Trophoblast cell (in vitro differentiated cells and primary cell): Measurements from ENCODE around the gene RWDD1.

Source experiments
- DNase-seq, 2 donors: peaks; one replicate each; pipeline ENCODE4 v3.0.0-alpha.2; 2016
- H2AFZ ChIP-seq: 2 replicates; pipeline ENCODE4 v1.6.1; 2013; ENCODE audit warnings: low read length, moderate library complexity, mild to moderate bottlenecking; ENCODE audit not compliant: insufficient read depth, poor library complexity
- H2AK5ac ChIP-seq: 2 replicates; pipeline ENCODE4 v1.6.1; 2013; ENCODE audit warnings: mild to moderate bottlenecking, low read length
- H2BK120ac ChIP-seq: 2 replicates; pipeline ENCODE4 v1.6.1; 2013; ENCODE audit warnings: low read length, mild to moderate bottlenecking, moderate library complexity; ENCODE audit not compliant: insufficient read depth, poor library complexity
- H2BK12ac ChIP-seq: 2 replicates; pipeline ENCODE4 v1.6.1; 2013; ENCODE audit warnings: mild to moderate bottlenecking, low read length, moderate library complexity
- H2BK5ac ChIP-seq: 2 replicates; pipeline ENCODE4 v1.6.1; 2013; ENCODE audit warnings: low read length, low read depth, moderate library complexity, mild to moderate bottlenecking; ENCODE audit not compliant: poor library complexity
- H3K14ac ChIP-seq: 2 replicates; pipeline ENCODE4 v1.6.1; 2013; ENCODE audit warnings: mild to moderate bottlenecking, low read length
- H3K18ac ChIP-seq: 2 replicates; pipeline ENCODE4 v1.6.1; 2013; ENCODE audit warnings: mild to moderate bottlenecking, low read length
- H3K23ac ChIP-seq: 2 replicates; pipeline ENCODE4 v1.6.1; 2013; ENCODE audit warnings: low read length
- H3K27ac ChIP-seq: 2 replicates; pipeline ENCODE4 v1.5.1; 2013; ENCODE audit warnings: low read depth, mild to moderate bottlenecking, inconsistent platforms, low read length, moderate library complexity
- H3K27me3 ChIP-seq: 2 replicates; pipeline ENCODE4 v1.6.1; 2013; ENCODE audit warnings: inconsistent platforms, mild to moderate bottlenecking, low read length, moderate library complexity; ENCODE audit not compliant: insufficient read depth
- H3K36me3 ChIP-seq, 2 experiments: 1 replicate in 1 of 2; 2 replicates in 1 of 2; pipeline ENCODE4 v1.6.1; 2013; ENCODE audit warnings: low read length in 2 of 2, mild to moderate bottlenecking in 2 of 2, moderate library complexity in 1 of 2; ENCODE audit not compliant: insufficient read depth in 2 of 2, control insufficient read depth in 1 of 2
- H3K4ac ChIP-seq: 2 replicates; pipeline ENCODE4 v1.6.1; 2013; ENCODE audit warnings: low read depth, mild to moderate bottlenecking, low read length, moderate library complexity
- H3K4me1 ChIP-seq, 2 experiments: 1 replicate in 1 of 2; 2 replicates in 1 of 2; pipeline ENCODE4 v1.6.1; 2013; ENCODE audit warnings: low read length in 2 of 2, mild to moderate bottlenecking in 2 of 2, moderate library complexity in 1 of 2; ENCODE audit not compliant: insufficient read depth in 2 of 2, control insufficient read depth in 1 of 2
- H3K4me2 ChIP-seq: 2 replicates; pipeline ENCODE4 v1.6.1; 2013; ENCODE audit warnings: inconsistent platforms, mild to moderate bottlenecking, low read length, moderate library complexity
- H3K4me3 ChIP-seq: 2 replicates; pipeline ENCODE4 v1.5.1; 2013; ENCODE audit warnings: mild to moderate bottlenecking, low read depth, low read length, inconsistent platforms
- H3K79me1 ChIP-seq: one replicate; pipeline ENCODE4 v1.6.1; 2013; ENCODE audit warnings: low read length
- H3K79me2 ChIP-seq: 2 replicates; pipeline ENCODE4 v1.6.1; 2013; ENCODE audit warnings: low read length, mild to moderate bottlenecking; ENCODE audit not compliant: control insufficient read depth, insufficient read depth, poor library complexity
- H3K9ac ChIP-seq: 2 replicates; pipeline ENCODE4 v1.6.1; 2013; ENCODE audit warnings: mild to moderate bottlenecking, low read length
- H3K9me3 ChIP-seq: 2 replicates; pipeline ENCODE4 v1.6.1; 2013; ENCODE audit warnings: low read depth, mild to moderate bottlenecking, control low read depth, inconsistent platforms, low read length; ENCODE audit not compliant: insufficient read depth
- H4K12ac ChIP-seq: 2 replicates; pipeline ENCODE4 v1.6.1; 2013; ENCODE audit warnings: low read depth, mild to moderate bottlenecking, low read length, moderate library complexity
- H4K8ac ChIP-seq: 2 replicates; pipeline ENCODE4 v1.6.1; 2013; ENCODE audit warnings: low read depth, mild to moderate bottlenecking, low read length, moderate library complexity
- H4K91ac ChIP-seq: one replicate; pipeline ENCODE4 v1.6.1; 2013; ENCODE audit warnings: low read depth, mild to moderate bottlenecking, low read length, moderate library complexity
- WGBS: extraction: QIAGEN DNeasy Blood & Tissue Kit; methylation state at CpG from one replicate; pipeline ENCODE4 v1.1.7; 2013; ENCODE audit warnings: missing lambda C conversion rate; ENCODE audit not compliant: insufficient read length, insufficient coverage; ENCODE audit errors: extremely low coverage; 5-methylcytosine and 5-hydroxymethylcytosine counted together

RWDD1 gene

GRCh38 chr6:116553451-116553850 lies 17.9 kb upstream of the RWDD1 start, which contains the start of gene CALHM4:
TSS of gene CALHM4 (plus strand) at chr6:116553751. CDS start at chr6:116553794, 43 bp downstream.
- no peak for DNase-seq
- Histone ChIP-seq H3K79me2 (no peaks in the 10 kb centered on the region), H3K4me2 (no peak within 1 kb of the TSS), H3K23ac (no peak within 1 kb of the TSS), H3K79me1 (no peaks in the 10 kb centered on the region), H3K9me3 (no peaks in the 10 kb centered on the region), H2AK5ac (no peak within 1 kb of the TSS), H4K91ac (no peak within 1 kb of the TSS), H3K36me3 (no peaks in the 10 kb centered on the region), H3K27ac (no peak within 1 kb of the TSS), H4K12ac (no peak within 1 kb of the TSS), H3K4ac (no peak within 1 kb of the TSS), H3K14ac (no peak within 1 kb of the TSS), H4K8ac (no peak within 1 kb of the TSS), H2BK120ac (no peak within 1 kb of the TSS), H2BK5ac (no peak within 1 kb of the TSS), H3K4me1 (no peaks in the 10 kb centered on the region), H3K27me3 (no peaks in the 10 kb centered on the region), H3K18ac (no peak within 1 kb of the TSS), H3K4me3 (no peak within 1 kb of the TSS), H2BK12ac (no peak within 1 kb of the TSS), H3K9ac (no peak within 1 kb of the TSS), H2AFZ (no peak within 1 kb of the TSS)

GRCh38 chr6:116556065-116556464 lies 15.2 kb upstream of the RWDD1 start:
- Histone ChIP-seq H3K36me3 (no peaks in the 10 kb centered on the region), H3K9me3 (no peaks in the 10 kb centered on the region), H3K79me1 (no peaks in the 10 kb centered on the region), H4K91ac (no peak overlapping the region), H2BK5ac (no peak overlapping the region), H3K4me1 (no peaks in the 10 kb centered on the region), H2AK5ac (no peak overlapping the region), H3K14ac (no peak overlapping the region), H3K4me3 (no peak overlapping the region), H3K27me3 (no peaks in the 10 kb centered on the region), H2BK12ac (no peak overlapping the region), H2AFZ (no peak overlapping the region), H4K12ac (no peak overlapping the region), H3K18ac (no peak overlapping the region), H3K9ac (no peak overlapping the region), H3K4ac (no peak overlapping the region), H3K27ac (no peak overlapping the region), H2BK120ac (no peak overlapping the region), H3K23ac (no peak overlapping the region), H3K79me2 (no peaks in the 10 kb centered on the region), H3K4me2 (no peak overlapping the region), H4K8ac (no peak overlapping the region)
- no peak for DNase-seq
- WGBS, result no CpG with 5 or more reads among the region's 1 CpG

- WGBS, result no CpG with 5 or more reads among the region's 5 CpGs
- H3K79me2 ChIP-seq, result no peaks in the 10 kb centered on the region
- H3K27ac ChIP-seq, result no peak overlapping the region
- H3K9me3 ChIP-seq, result no peaks in the 10 kb centered on the region
- no peak overlapping the region for H3K18ac ChIP-seq
- no peaks in the 10 kb centered on the region for H3K79me1 ChIP-seq
- no peak overlapping the region for H2BK12ac ChIP-seq
- no peak overlapping the region for H2BK120ac ChIP-seq
- no peak overlapping the region for H4K8ac ChIP-seq
- H3K27me3 ChIP-seq, result no peaks in the 10 kb centered on the region
- H2AFZ ChIP-seq, result no peak overlapping the region
- H3K14ac ChIP-seq, result no peak overlapping the region
- no peak overlapping the region for H4K12ac ChIP-seq
- H2BK5ac ChIP-seq, result no peak overlapping the region
- no peak overlapping the region for H3K23ac ChIP-seq
- no peak for DNase-seq
- no peak overlapping the region for H3K4me2 ChIP-seq
- H2AK5ac ChIP-seq, result no peak overlapping the region
- H3K36me3 ChIP-seq, result no peaks in the 10 kb centered on the region
- no peak overlapping the region for H3K9ac ChIP-seq
- H4K91ac ChIP-seq, result no peak overlapping the region
- H3K4me1 ChIP-seq, result no peaks in the 10 kb centered on the region
- no peak overlapping the region for H3K4me3 ChIP-seq
- H3K4ac ChIP-seq, result no peak overlapping the region
Measured at GRCh38 chr6:116556814-116557415, 14.4 kb upstream of the RWDD1 start.

- no peak overlapping the region for H3K4ac ChIP-seq
- no peak overlapping the region for H3K4me3 ChIP-seq
- H2AFZ ChIP-seq, result no peak overlapping the region
- no peaks in the 10 kb centered on the region for H3K36me3 ChIP-seq
- no peak overlapping the region for H4K12ac ChIP-seq
- H4K8ac ChIP-seq, result no peak overlapping the region
- H3K9me3 ChIP-seq, result no peaks in the 10 kb centered on the region
- H3K27me3 ChIP-seq, result no peaks in the 10 kb centered on the region
- H3K23ac ChIP-seq, result no peak overlapping the region
- no peak overlapping the region for H2BK120ac ChIP-seq
- no peak overlapping the region for H3K27ac ChIP-seq
- no peak overlapping the region for H3K9ac ChIP-seq
- H2AK5ac ChIP-seq, result no peak overlapping the region
- H4K91ac ChIP-seq, result no peak overlapping the region
- H2BK5ac ChIP-seq, result no peak overlapping the region
- no peaks in the 10 kb centered on the region for H3K79me2 ChIP-seq
- H3K79me1 ChIP-seq, result no peaks in the 10 kb centered on the region
- H2BK12ac ChIP-seq, result no peak overlapping the region
- H3K18ac ChIP-seq, result no peak overlapping the region
- DNase-seq, result no peak
- H3K4me1 ChIP-seq, result no peaks in the 10 kb centered on the region
- WGBS, result no CpG with 5 or more reads among the region's 5 CpGs
- no peak overlapping the region for H3K14ac ChIP-seq
- H3K4me2 ChIP-seq, result no peak overlapping the region
Measured at GRCh38 chr6:116557893-116558292, 13.4 kb upstream of the RWDD1 start.
